AG09319 (cell line): Measurements from ENCODE around the gene GUK1.

Experiments
- DNase-seq: peaks from one replicate; pipeline ENCODE4 v3.0.0-alpha.2; 2010; ENCODE audit warnings: low read depth; ENCODE audit errors: extremely low read depth
- CTCF ChIP-seq: IDR thresholded peaks from 2 replicates; pipeline ENCODE4 v1.5.1; 2011; ENCODE audit warnings: low read depth, mild to moderate bottlenecking, inconsistent platforms, low read length, moderate library complexity

The GUK1 gene

GRCh38 chr1:228178737-228179684 is 38.9 kb downstream of the GUK1 start:
- DNase-seq = no peak
- TF ChIP-seq CTCF = no peak

- no peak for DNase-seq
- peak; percentile 29 for TF ChIP-seq CTCF
Measured at GRCh38 chr1:228180271-228180958, 40.3 kb downstream of the GUK1 start.

GRCh38 chr1:228180959-228181644 is 41.0 kb downstream of the GUK1 start:
- no peak for TF ChIP-seq CTCF
- DNase-seq = no peak

GRCh38 chr1:228181645-228182034 is 41.6 kb downstream of the GUK1 start:
- DNase-seq = no peak
- TF ChIP-seq CTCF = no peak

- no peak for TF ChIP-seq CTCF
- DNase-seq = no peak
Measured at GRCh38 chr1:228182296-228183030, 42.4 kb downstream of the GUK1 start.

- TF ChIP-seq CTCF = no peak
- DNase-seq = no peak
Measured at GRCh38 chr1:228184152-228184551, 44.1 kb downstream of the GUK1 start.
